GM19043 (cell line): Measurements from ENCODE around the gene XYLT1.
"Not testable (repeated sequence)": the region's sequence is repeated elsewhere in the genome, so short reads cannot be mapped to it uniquely, and the experiment has no call there.

ENCODE experiments used
- ATAC-seq: cut with Tn5 transposase; IDR thresholded peaks from one replicate; pipeline ENCODE4 v1.9.1; 2021; ENCODE audit warnings: low read depth; ENCODE audit not compliant: unreplicated experiment

The XYLT1 gene

GRCh38 chr16:17316005-17316404, 154.8 kb downstream of the XYLT1 start:
- ATAC-seq = no peak

GRCh38 chr16:17313793-17314547, 156.8 kb downstream of the XYLT1 start:
- ATAC-seq = no peak

- ATAC-seq = no peak
Observed at GRCh38 chr16:17313085-17313611, 157.6 kb downstream of the XYLT1 start.

- no peak for ATAC-seq
Observed at GRCh38 chr16:17312094-17312710, 158.6 kb downstream of the XYLT1 start.

GRCh38 chr16:17311333-17312093, 159.2 kb downstream of the XYLT1 start:
- ATAC-seq = no peak

- ATAC-seq = no peak
Observed at GRCh38 chr16:17309510-17309909, 161.2 kb downstream of the XYLT1 start.

GRCh38 chr16:17308186-17308585, 162.6 kb downstream of the XYLT1 start:
- no peak for ATAC-seq

GRCh38 chr16:17307504-17307903, 163.3 kb downstream of the XYLT1 start:
- ATAC-seq = no peak

GRCh38 chr16:17306745-17307144, 164.0 kb downstream of the XYLT1 start:
- ATAC-seq = no peak

- not testable (repeated sequence) for ATAC-seq
Observed at GRCh38 chr16:17306211-17306610, 164.5 kb downstream of the XYLT1 start.

GRCh38 chr16:17305694-17306093, 165.1 kb downstream of the XYLT1 start:
- no peak for ATAC-seq

- no peak for ATAC-seq
Observed at GRCh38 chr16:17304491-17305119, 166.2 kb downstream of the XYLT1 start.

- ATAC-seq = no peak
Observed at GRCh38 chr16:17304106-17304490, 166.7 kb downstream of the XYLT1 start.

GRCh38 chr16:17303101-17303500, 167.7 kb downstream of the XYLT1 start:
- no peak for ATAC-seq

- no peak for ATAC-seq
Observed at GRCh38 chr16:17302620-17303019, 168.1 kb downstream of the XYLT1 start.

GRCh38 chr16:17302214-17302613, 168.5 kb downstream of the XYLT1 start:
- peak; percentile 11 for ATAC-seq

GRCh38 chr16:17301593-17302135, 169.1 kb downstream of the XYLT1 start:
- ATAC-seq = peak; percentile 86

- no peak for ATAC-seq
Observed at GRCh38 chr16:17301184-17301583, 169.6 kb downstream of the XYLT1 start.

GRCh38 chr16:17299790-17300189, 171.0 kb downstream of the XYLT1 start:
- no peak for ATAC-seq

- no peak for ATAC-seq
Observed at GRCh38 chr16:17298238-17298637, 172.5 kb downstream of the XYLT1 start.

GRCh38 chr16:17296431-17296830, 174.3 kb downstream of the XYLT1 start:
- no peak for ATAC-seq
